Activated CD4-positive, alpha-beta T cell treated with anti-CD3 and anti-CD28 coated beads, Interleukin-2, amount 10 ng/mL, durations not matched to agents 7 days and 5 days (primary cell): ENCODE data around the gene CSF1. TPM values are rescaled to one million over a fixed set of nuclear protein-coding genes. Genes with fewer than 3 reads are reported as not detected.
"Not testable (repeated sequence)": the region's sequence is repeated elsewhere in the genome, so short reads cannot be mapped to it uniquely, and the experiment has no call there.

Source experiments
- CTCF ChIA-PET: fragments of 350-600 bp; sonication (Branson Sonifier 250); formaldehyde crosslinking; loops from one replicate; lab custom pipeline; 2021; ENCODE audit warnings: antibody characterized with exemption; lab: Charles Lee
- POLR2A ChIA-PET: fragments of 350-600 bp; sonication (Branson Sonifier 250); formaldehyde crosslinking; loops from one replicate; lab custom pipeline; 2021; ENCODE audit warnings: antibody characterized with exemption; lab: Charles Lee
- DNase-seq: peaks from one replicate; pipeline ENCODE4 v3.0.0-alpha.2; 2020
- H3K27ac Mint-ChIP-seq: one replicate; pipeline ENCODE4 v1.8.0; 2021; ENCODE audit warnings: mild to moderate bottlenecking, moderate library complexity, mixed read lengths
- H3K27me3 Mint-ChIP-seq: one replicate; pipeline ENCODE4 v1.8.0; 2021; ENCODE audit warnings: mixed read lengths
- H3K36me3 Mint-ChIP-seq: one replicate; pipeline ENCODE4 v1.8.0; 2021; ENCODE audit warnings: low read depth, mixed read lengths
- H3K4me1 Mint-ChIP-seq: one replicate; pipeline ENCODE4 v1.8.0; 2021; ENCODE audit warnings: mixed read lengths
- H3K4me3 Mint-ChIP-seq: one replicate; pipeline ENCODE4 v1.8.0; 2021; ENCODE audit warnings: mild to moderate bottlenecking, moderate library complexity, mixed read lengths
- H3K9me3 Mint-ChIP-seq: one replicate; pipeline ENCODE4 v1.8.0; 2021; ENCODE audit warnings: mixed read lengths
- total RNA-seq, 2 experiments: library from RNA; stranded (reverse); gene quantifications; one replicate each; pipeline ENCODE4 v1.2.3, GENCODE V29; 2021

CSF1 gene
- total RNA-seq, 2 experiments from 2014 or later, result 39.5 to 42.4 TPM

- Mint-ChIP-seq H3K4me3 (no peak overlapping the region), H3K27me3 (no peaks in the 10 kb centered on the region), H3K4me1 (peaks cover 4% of the 10 kb centered on the region), H3K27ac (no peak overlapping the region), H3K9me3 (no peaks in the 10 kb centered on the region), H3K36me3 (no peaks in the 10 kb centered on the region)
- POLR2A ChIA-PET, result no interaction called here
- CTCF ChIA-PET, result interaction anchor here (0.5 to 4.1 kb wide), 6 partner anchors 12 to 193 kb away, joined by 3 to 11 read pairs (median 3); no protein-coding TSS in a partner anchor
- DNase-seq, result no peak
Measured at GRCh38 chr1:109946511-109946910, 35.9 kb downstream of the CSF1 start.

- Mint-ChIP-seq H3K9me3 (no peaks in the 10 kb centered on the region), H3K4me3 (no peak overlapping the region), H3K27ac (no peak overlapping the region), H3K4me1 (peaks cover 4% of the 10 kb centered on the region), H3K27me3 (no peaks in the 10 kb centered on the region), H3K36me3 (no peaks in the 10 kb centered on the region)
- POLR2A ChIA-PET, result no interaction called here
- CTCF ChIA-PET, result interaction anchor here (1.1 to 4.1 kb wide), 5 partner anchors 11 to 194 kb away, joined by 3 to 11 read pairs (median 3); partner anchors contain the start of gene AHCYL1
- DNase-seq, result no peak
Measured at GRCh38 chr1:109947582-109948284, 37.1 kb downstream of the CSF1 start.

- H3K4me1 Mint-ChIP-seq, result peaks cover 4% of the 10 kb centered on the region
- no peak overlapping the region for H3K27ac Mint-ChIP-seq
- no peaks in the 10 kb centered on the region for H3K27me3 Mint-ChIP-seq
- no peak overlapping the region for H3K4me3 Mint-ChIP-seq
- ChIA-PET POLR2A (no interaction called here), CTCF (interaction anchor here (1.6 kb wide), 1 partner anchor 36 kb away, joined by 10 read pairs; the partner anchor contains the start of gene AHCYL1)
- H3K36me3 Mint-ChIP-seq, result no peaks in the 10 kb centered on the region
- DNase-seq, result no peak
- no peaks in the 10 kb centered on the region for H3K9me3 Mint-ChIP-seq
Measured at GRCh38 chr1:109948285-109948630, 37.6 kb downstream of the CSF1 start.

DNA sequence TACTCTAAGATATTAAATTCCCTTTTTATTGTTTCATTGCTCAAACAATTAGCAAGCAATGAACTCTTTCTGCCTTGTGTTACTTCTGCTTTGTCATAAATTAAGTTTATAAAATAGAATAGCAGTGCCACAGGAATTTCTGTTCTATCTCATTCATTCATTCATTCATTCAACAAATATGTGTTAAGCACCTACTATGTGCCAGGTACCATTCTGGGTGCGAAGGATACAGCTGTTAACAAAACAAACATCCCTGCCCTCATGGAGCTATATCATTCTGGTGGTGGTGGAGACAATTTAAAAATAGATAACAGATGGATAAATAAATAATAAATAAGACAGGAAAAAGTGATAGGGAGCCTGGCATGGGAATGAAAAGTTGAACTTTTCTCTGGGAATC, 39.4 kb downstream of the CSF1 start:
- H3K4me1 Mint-ChIP-seq, result no peaks in the 10 kb centered on the region
- ChIA-PET POLR2A (no interaction called here), CTCF (no interaction called here)
- no peak overlapping the region for H3K27ac Mint-ChIP-seq
- H3K27me3 Mint-ChIP-seq, result no peaks in the 10 kb centered on the region
- H3K9me3 Mint-ChIP-seq, result no peaks in the 10 kb centered on the region
- H3K4me3 Mint-ChIP-seq, result no peak overlapping the region
- H3K36me3 Mint-ChIP-seq, result no peaks in the 10 kb centered on the region
- DNase-seq, result no peak

GRCh38 chr1:109950509-109950908, 39.9 kb downstream of the CSF1 start:
- Mint-ChIP-seq H3K36me3 (no peaks in the 10 kb centered on the region), H3K27me3 (no peaks in the 10 kb centered on the region), H3K9me3 (no peaks in the 10 kb centered on the region), H3K27ac (no peak overlapping the region), H3K4me1 (no peaks in the 10 kb centered on the region), H3K4me3 (no peak overlapping the region)
- ChIA-PET POLR2A (no interaction called here), CTCF (no interaction called here)
- no peak for DNase-seq

GRCh38 chr1:109951501-109951900, 40.9 kb downstream of the CSF1 start:
- H3K4me3 Mint-ChIP-seq, H3K36me3 Mint-ChIP-seq, H3K27me3 Mint-ChIP-seq, H3K9me3 Mint-ChIP-seq, DNase-seq, H3K27ac Mint-ChIP-seq, H3K4me1 Mint-ChIP-seq, POLR2A ChIA-PET: not testable (repeated sequence)
- CTCF ChIA-PET, result interaction anchor here (0.9 kb wide), 1 partner anchor 161 kb away, joined by 3 read pairs; no protein-coding TSS in a partner anchor

- POLR2A ChIA-PET, result no interaction called here
- CTCF ChIA-PET, result interaction anchor here (1.0 to 1.2 kb wide), 3 partner anchors 13 to 157 kb away, joined by 3 to 6 read pairs (median 3); no protein-coding TSS in a partner anchor
- H3K4me1 Mint-ChIP-seq, result no peaks in the 10 kb centered on the region
- DNase-seq, result no peak
- no peaks in the 10 kb centered on the region for H3K36me3 Mint-ChIP-seq
- no peak overlapping the region for H3K4me3 Mint-ChIP-seq
- H3K9me3 Mint-ChIP-seq, result no peaks in the 10 kb centered on the region
- H3K27me3 Mint-ChIP-seq, result peaks cover 11% of the 10 kb centered on the region
- H3K27ac Mint-ChIP-seq, result no peak overlapping the region
Measured at GRCh38 chr1:109954041-109954512, 43.4 kb downstream of the CSF1 start.

DNA sequence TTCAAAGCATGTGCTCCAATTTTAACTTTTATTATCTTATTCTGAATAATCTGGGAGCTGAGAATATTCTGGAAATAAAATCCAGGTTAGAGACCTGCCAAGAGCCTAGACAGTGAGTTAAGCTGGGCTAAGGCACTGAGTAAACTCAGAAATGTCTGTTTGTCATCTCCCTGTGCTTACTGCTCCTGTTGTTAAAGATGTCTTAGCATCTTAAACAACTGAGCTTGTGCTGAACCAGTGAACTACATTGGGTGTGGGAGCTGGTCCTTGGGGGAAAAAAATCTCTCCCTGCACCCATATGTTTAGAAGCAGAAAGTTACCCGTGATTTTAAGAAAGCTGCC, 49.0 kb downstream of the CSF1 start:
- POLR2A ChIA-PET, result no interaction called here
- CTCF ChIA-PET, result interaction anchor here (0.7 to 3.8 kb wide), 12 partner anchors 13 to 273 kb away, joined by 3 to 21 read pairs (median 4); partner anchors contain the start of gene AHCYL1
- peaks cover 20% of the 10 kb centered on the region for H3K27me3 Mint-ChIP-seq
- no peak overlapping the region for H3K27ac Mint-ChIP-seq
- no peaks in the 10 kb centered on the region for H3K4me1 Mint-ChIP-seq
- DNase-seq, result no peak
- no peaks in the 10 kb centered on the region for H3K9me3 Mint-ChIP-seq
- no peaks in the 10 kb centered on the region for H3K36me3 Mint-ChIP-seq
- H3K4me3 Mint-ChIP-seq, result no peak overlapping the region

GRCh38 chr1:109959974-109960744, 49.5 kb downstream of the CSF1 start:
- CTCF ChIA-PET, result interaction anchor here (0.9 to 3.8 kb wide), 10 partner anchors 12 to 191 kb away, joined by 3 to 21 read pairs (median 4); partner anchors contain the start of gene AHCYL1
- H3K4me3 Mint-ChIP-seq, result no peak overlapping the region
- no peaks in the 10 kb centered on the region for H3K9me3 Mint-ChIP-seq
- H3K27me3 Mint-ChIP-seq, result peaks cover 23% of the 10 kb centered on the region
- H3K27ac Mint-ChIP-seq, result no peak overlapping the region
- H3K4me1 Mint-ChIP-seq, result no peaks in the 10 kb centered on the region
- DNase-seq, result no peak
- H3K36me3 Mint-ChIP-seq, result no peaks in the 10 kb centered on the region
- POLR2A ChIA-PET, result no interaction called here

GRCh38 chr1:109960745-109961094, 50.1 kb downstream of the CSF1 start:
- CTCF ChIA-PET, result interaction anchor here (1.2 to 3.8 kb wide), 3 partner anchors 21 to 175 kb away, joined by 3 to 21 read pairs (median 3); partner anchors contain the start of gene AHCYL1

DNA sequence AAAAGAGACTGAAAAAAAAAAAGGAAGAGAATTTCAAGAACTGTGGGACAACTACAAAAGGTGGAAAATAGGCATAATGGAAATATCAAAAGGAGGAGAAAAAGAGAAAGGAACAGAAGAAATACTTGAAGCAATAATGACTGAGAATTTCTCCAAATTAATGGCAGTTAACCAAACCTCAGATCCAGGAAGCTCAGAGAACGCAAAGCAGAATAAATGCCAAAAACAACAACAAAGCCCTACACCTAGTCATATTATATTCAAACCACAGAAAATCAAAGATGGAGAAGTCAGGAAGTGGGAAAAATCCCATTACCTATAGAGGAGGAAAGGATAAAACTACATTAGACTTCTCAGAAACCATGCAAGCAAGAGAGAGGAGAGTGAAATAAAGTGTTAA, 53.2 kb downstream of the CSF1 start:
- H3K9me3 Mint-ChIP-seq, result no peaks in the 10 kb centered on the region
- H3K27ac Mint-ChIP-seq, result no peak overlapping the region
- CTCF ChIA-PET, result interaction anchor here (0.7 kb wide), 1 partner anchor 83 kb away, joined by 3 read pairs; no protein-coding TSS in a partner anchor
- H3K4me3 Mint-ChIP-seq, result no peak overlapping the region
- no peak for DNase-seq
- H3K36me3 Mint-ChIP-seq, result no peaks in the 10 kb centered on the region
- POLR2A ChIA-PET, result no interaction called here
- peaks cover 31% of the 10 kb centered on the region for H3K27me3 Mint-ChIP-seq
- no peaks in the 10 kb centered on the region for H3K4me1 Mint-ChIP-seq

More at GRCh38 chr1:109960745-109961094, 50.1 kb downstream of the CSF1 start:
- POLR2A ChIA-PET, result no interaction called here
- H3K36me3 Mint-ChIP-seq, result no peaks in the 10 kb centered on the region
- DNase-seq, result no peak
- H3K27me3 Mint-ChIP-seq, result peaks cover 27% of the 10 kb centered on the region
- no peaks in the 10 kb centered on the region for H3K4me1 Mint-ChIP-seq
- H3K27ac Mint-ChIP-seq, result no peak overlapping the region
- H3K4me3 Mint-ChIP-seq, result no peak overlapping the region
- no peaks in the 10 kb centered on the region for H3K9me3 Mint-ChIP-seq

- POLR2A ChIA-PET, result no interaction called here
Measured at GRCh38 chr1:109969146-109969829, 58.6 kb downstream of the CSF1 start.

More at GRCh38 chr1:109969146-109969829, 58.6 kb downstream of the CSF1 start:
- Mint-ChIP-seq H3K36me3 (no peaks in the 10 kb centered on the region), H3K27ac (no peak overlapping the region), H3K27me3 (peaks cover 49% of the 10 kb centered on the region), H3K4me1 (no peaks in the 10 kb centered on the region), H3K4me3 (no peak overlapping the region), H3K9me3 (no peaks in the 10 kb centered on the region)
- CTCF ChIA-PET, result interaction anchor here (1.2 kb wide), 1 partner anchor 12 kb away, joined by 3 read pairs; no protein-coding TSS in a partner anchor
- no peak for DNase-seq
